Caco-2 (cell line): ENCODE results near the gene TMPRSS5. TPM values are rescaled to one million over a fixed set of nuclear protein-coding genes. Genes with fewer than 3 reads are reported as not detected.
A peak's percentile ranks its signal among the peaks of the same experiment; 100 is the strongest.

Experiments
- BruUV-seq: library from RNA; stranded (reverse); fragments of 400-500 nt; replicated peaks from 2 replicates; lab custom pipeline; 2021; lab: Mats Ljungman, UMichigan
- CTCF ChIA-PET: fragments of 300-600 bp; sonication (Branson Sonifier 250); formaldehyde crosslinking; loops from one replicate; lab custom pipeline; 2022; ENCODE audit warnings: antibody characterized with exemption; lab: Charles Lee
- POLR2A ChIA-PET: fragments of 300-600 bp; sonication (Branson Sonifier 250); formaldehyde crosslinking; loops from one replicate; lab custom pipeline; 2022; ENCODE audit warnings: antibody characterized with exemption; lab: Charles Lee
- DNase-seq, 2 experiments: peaks; one replicate each; pipeline versions ENCODE4 v3.0.0 to v3.0.0-alpha.2; 2020 to 2022
- H3K27me3 ChIP-seq: replicated peaks from 2 replicates; pipeline ENCODE4 v1.6.0; 2011; ENCODE audit warnings: low read length; ENCODE audit not compliant: control insufficient read depth, insufficient read depth
- H3K36me3 ChIP-seq: 2 replicates; pipeline ENCODE4 v1.5.1; 2011; ENCODE audit warnings: low read length; ENCODE audit not compliant: control insufficient read depth, insufficient read depth
- H3K4me1 ChIP-seq: fragments of 250-450 bp; sonication (Bioruptor Pico); 2 replicates; pipeline ENCODE4 v1.5.1; 2020; ENCODE audit warnings: mild to moderate bottlenecking
- H3K4me3 ChIP-seq: 2 replicates; pipeline ENCODE4 v1.5.1; 2011; ENCODE audit warnings: low read depth, mild to moderate bottlenecking, control low read depth, low read length
- H3K9me3 ChIP-seq: fragments of 250-450 bp; sonication (Bioruptor Pico); 2 replicates; pipeline ENCODE4 v1.5.1; 2020; ENCODE audit warnings: mild to moderate bottlenecking, moderate library complexity
- H3K27ac Mint-ChIP-seq: one replicate; pipeline ENCODE4 v1.8.0; 2022; ENCODE audit warnings: mixed read lengths; ENCODE audit not compliant: unreplicated experiment
- H3K27me3 Mint-ChIP-seq: one replicate; pipeline ENCODE4 v1.8.0; 2022; ENCODE audit warnings: mixed read lengths; ENCODE audit not compliant: insufficient read depth, unreplicated experiment
- H3K36me3 Mint-ChIP-seq: one replicate; pipeline ENCODE4 v1.8.0; 2022; ENCODE audit warnings: mild to moderate bottlenecking, mixed read lengths; ENCODE audit not compliant: insufficient read depth, unreplicated experiment
- H3K4me1 Mint-ChIP-seq: one replicate; pipeline ENCODE4 v1.8.0; 2022; ENCODE audit warnings: low read depth, mixed read lengths; ENCODE audit not compliant: unreplicated experiment
- H3K4me3 Mint-ChIP-seq: one replicate; pipeline ENCODE4 v1.8.0; 2022; ENCODE audit warnings: mild to moderate bottlenecking, moderate library complexity, mixed read lengths; ENCODE audit not compliant: unreplicated experiment
- H3K9me3 Mint-ChIP-seq: one replicate; pipeline ENCODE4 v1.8.0; 2022; ENCODE audit warnings: mixed read lengths; ENCODE audit not compliant: unreplicated experiment
- intact Hi-C: fragments of 100-400 bp; cut with micrococcal nuclease; formaldehyde crosslinking; loops from one replicate; pipeline ENCODE4 v1.10.0; 2022; ENCODE audit not compliant: unreplicated experiment
- total RNA-seq: library from RNA; stranded (reverse); gene quantifications from 2 replicates; pipeline ENCODE4 v1.2.3, GENCODE V29; 2022
- TF ChIP-seq, protein P1 (sequence below), 2 experiments: fragments of 200-600 bp in 1 of 2; IDR thresholded peaks; 1 replicate in 1 of 2; 2 replicates in 1 of 2; pipeline versions ENCODE4 v1.5.1 to v1.8.0; 2011 to 2022; ENCODE audit warnings: antibody characterized with exemption in 1 of 2, control low read depth in 1 of 2, inconsistent platforms in 1 of 2, low read depth in 1 of 2, low read length in 1 of 2, mild to moderate bottlenecking in 1 of 2, moderate library complexity in 1 of 2; ENCODE audit not compliant: insufficient read depth in 1 of 2, severe bottlenecking in 1 of 2, unreplicated experiment in 1 of 2

Gene TMPRSS5
- total RNA-seq, 1 experiment from 2014 or later: 2.4 TPM

DNA sequence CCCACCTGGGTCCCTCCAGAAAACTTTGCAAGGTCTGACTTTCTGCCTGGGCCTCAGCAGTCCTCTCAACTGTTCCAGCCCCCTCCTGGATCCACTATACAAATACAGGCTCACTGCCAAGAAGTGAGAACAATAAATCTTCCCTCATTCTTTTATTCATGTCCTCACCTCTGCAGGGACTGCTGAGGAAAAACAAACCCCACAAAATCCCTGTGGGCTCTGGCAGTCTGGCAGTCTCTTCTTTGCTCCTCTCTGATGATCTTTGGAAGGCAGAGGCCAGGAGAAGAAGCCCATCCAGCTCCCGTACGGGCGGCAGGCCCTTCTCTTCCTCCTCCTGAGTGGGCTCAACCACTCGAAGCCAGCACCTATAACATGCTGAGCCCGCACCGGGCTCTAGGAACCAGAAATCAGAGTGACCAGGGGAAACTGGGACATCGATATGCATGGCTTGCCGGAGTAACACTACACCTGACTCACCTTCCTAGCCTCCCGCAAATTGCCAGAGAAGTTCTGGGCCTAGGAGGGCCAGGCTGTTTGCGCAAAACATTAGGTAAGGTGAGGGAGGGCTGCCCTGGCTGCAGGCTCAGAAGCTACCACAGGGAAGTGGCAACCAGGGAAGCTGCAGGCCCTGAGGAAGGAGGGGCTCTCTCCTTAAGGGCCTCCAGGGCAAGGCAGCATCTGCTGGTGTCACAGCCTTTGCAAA lies 24.2 kb downstream of the TMPRSS5 start:
- peaks cover 13% of the 10 kb centered on the region for H3K4me1 Mint-ChIP-seq
- peak overlapping the region; percentile 40 for H3K27ac Mint-ChIP-seq
- BruUV-seq: no TSS peak
- H3K9me3 Mint-ChIP-seq: no peaks in the 10 kb centered on the region
- intact Hi-C loops: no loop called here
- H3K27me3 Mint-ChIP-seq: no peaks in the 10 kb centered on the region
- H3K4me3 Mint-ChIP-seq: no peak overlapping the region
- no peaks in the 10 kb centered on the region for H3K9me3 ChIP-seq
- H3K4me1 ChIP-seq: peaks cover 10% of the 10 kb centered on the region
- ChIA-PET CTCF (interaction anchor here (1.1 to 1.4 kb wide), 2 partner anchors 44 to 49 kb away, joined by 3 read pairs; no protein-coding TSS in a partner anchor), POLR2A (no interaction called here)
- H3K36me3 Mint-ChIP-seq: no peaks in the 10 kb centered on the region
- DNase-seq: no peak
- TF ChIP-seq, protein P1, sequence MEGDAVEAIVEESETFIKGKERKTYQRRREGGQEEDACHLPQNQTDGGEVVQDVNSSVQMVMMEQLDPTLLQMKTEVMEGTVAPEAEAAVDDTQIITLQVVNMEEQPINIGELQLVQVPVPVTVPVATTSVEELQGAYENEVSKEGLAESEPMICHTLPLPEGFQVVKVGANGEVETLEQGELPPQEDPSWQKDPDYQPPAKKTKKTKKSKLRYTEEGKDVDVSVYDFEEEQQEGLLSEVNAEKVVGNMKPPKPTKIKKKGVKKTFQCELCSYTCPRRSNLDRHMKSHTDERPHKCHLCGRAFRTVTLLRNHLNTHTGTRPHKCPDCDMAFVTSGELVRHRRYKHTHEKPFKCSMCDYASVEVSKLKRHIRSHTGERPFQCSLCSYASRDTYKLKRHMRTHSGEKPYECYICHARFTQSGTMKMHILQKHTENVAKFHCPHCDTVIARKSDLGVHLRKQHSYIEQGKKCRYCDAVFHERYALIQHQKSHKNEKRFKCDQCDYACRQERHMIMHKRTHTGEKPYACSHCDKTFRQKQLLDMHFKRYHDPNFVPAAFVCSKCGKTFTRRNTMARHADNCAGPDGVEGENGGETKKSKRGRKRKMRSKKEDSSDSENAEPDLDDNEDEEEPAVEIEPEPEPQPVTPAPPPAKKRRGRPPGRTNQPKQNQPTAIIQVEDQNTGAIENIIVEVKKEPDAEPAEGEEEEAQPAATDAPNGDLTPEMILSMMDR (IDR thresholded peaks at IDR 0.05; ENCODE audit: insufficient read depth in 1 of 2, low read depth in 1 of 2, low read length in 1 of 2, severe bottlenecking in 1 of 2, unreplicated experiment in 1 of 2): no peak
- no peaks in the 10 kb centered on the region for H3K27me3 ChIP-seq
- H3K4me3 ChIP-seq: no peak overlapping the region
- no peaks in the 10 kb centered on the region for H3K36me3 ChIP-seq

DNA sequence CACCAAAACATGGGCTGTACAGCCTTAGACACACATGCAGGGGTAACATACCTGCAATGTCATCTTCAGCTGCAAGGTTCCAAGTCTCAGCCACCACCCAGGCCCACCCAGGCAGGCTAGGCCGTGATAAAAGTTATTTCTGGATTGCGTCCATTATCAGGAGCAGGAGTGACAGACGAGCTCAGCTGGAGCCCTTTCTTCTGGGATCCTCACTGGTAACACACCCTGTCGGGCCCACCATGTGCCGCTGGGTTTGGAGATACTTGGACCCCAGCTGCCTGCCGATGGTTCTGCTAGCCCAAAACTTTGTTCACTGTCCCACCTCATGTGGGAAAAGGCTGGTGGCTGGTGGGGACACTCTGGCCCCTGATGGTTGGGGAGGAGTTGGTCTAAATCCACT lies 24.8 kb downstream of the TMPRSS5 start:
- intact Hi-C loops: no loop called here
- CTCF ChIA-PET: interaction anchor here (1.4 kb wide), 1 partner anchor 44 kb away, joined by 3 read pairs; no protein-coding TSS in a partner anchor
- BruUV-seq: no TSS peak
- H3K27me3 ChIP-seq: no peaks in the 10 kb centered on the region
- H3K36me3 ChIP-seq: no peaks in the 10 kb centered on the region
- Mint-ChIP-seq H3K36me3 (no peaks in the 10 kb centered on the region), H3K27ac (peak overlapping the region; percentile 40), H3K9me3 (no peaks in the 10 kb centered on the region), H3K4me3 (no peak overlapping the region), H3K27me3 (no peaks in the 10 kb centered on the region), H3K4me1 (peaks cover 13% of the 10 kb centered on the region)
- peaks cover 10% of the 10 kb centered on the region for H3K4me1 ChIP-seq
- DNase-seq: no peak
- TF ChIP-seq, protein P1 (IDR thresholded peaks at IDR 0.05; ENCODE audit: insufficient read depth in 1 of 2, low read depth in 1 of 2, low read length in 1 of 2, severe bottlenecking in 1 of 2, unreplicated experiment in 1 of 2): no peak
- POLR2A ChIA-PET: no interaction called here
- no peaks in the 10 kb centered on the region for H3K9me3 ChIP-seq
- H3K4me3 ChIP-seq: no peak overlapping the region

DNA sequence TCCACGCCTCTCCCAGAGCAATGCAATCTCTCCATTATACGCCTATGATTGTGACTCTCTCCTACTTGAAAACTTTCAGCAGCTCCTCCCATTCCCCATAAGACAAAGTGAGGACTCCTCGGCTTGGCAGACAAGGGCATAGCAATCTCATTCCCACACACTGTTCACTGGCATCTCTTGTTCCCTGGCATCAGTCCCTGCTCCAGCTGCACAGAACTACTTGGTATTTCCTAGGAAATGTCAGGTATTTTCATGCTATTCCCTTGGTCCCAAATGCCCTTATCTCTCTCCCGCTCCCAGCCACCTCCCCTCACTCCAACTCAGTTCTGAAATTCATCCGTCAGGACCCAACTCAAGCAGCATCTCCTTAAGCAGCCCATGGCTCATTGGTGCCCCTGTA lies 28.4 kb downstream of the TMPRSS5 start:
- ChIA-PET CTCF (no interaction called here), POLR2A (no interaction called here)
- Histone ChIP-seq H3K4me3 (no peak overlapping the region), H3K27me3 (no peaks in the 10 kb centered on the region), H3K4me1 (peaks cover 21% of the 10 kb centered on the region), H3K9me3 (no peaks in the 10 kb centered on the region), H3K36me3 (no peaks in the 10 kb centered on the region)
- H3K27me3 Mint-ChIP-seq: no peaks in the 10 kb centered on the region
- intact Hi-C loops: no loop called here
- peaks cover 8% of the 10 kb centered on the region for H3K9me3 Mint-ChIP-seq
- BruUV-seq: no TSS peak
- H3K4me1 Mint-ChIP-seq: peaks cover 12% of the 10 kb centered on the region
- no peak overlapping the region for H3K4me3 Mint-ChIP-seq
- no peak for DNase-seq
- peaks cover 5% of the 10 kb centered on the region for H3K36me3 Mint-ChIP-seq
- TF ChIP-seq, protein P1 (IDR thresholded peaks at IDR 0.05; ENCODE audit: insufficient read depth in 1 of 2, low read depth in 1 of 2, low read length in 1 of 2, severe bottlenecking in 1 of 2, unreplicated experiment in 1 of 2): no peak
- H3K27ac Mint-ChIP-seq: no peak overlapping the region
